ENCODE results near the gene FAN1.

The FAN1 gene

GRCh38 chr15:30921106-30921505, 17.4 kb downstream of the FAN1 start:
- no peak for DNase-seq (ENCODE audit: low read depth)

- DNase-seq (ENCODE audit: low read depth): no peak
These were observed 18.2 kb downstream of the FAN1 start for GRCh38 chr15:30921781-30922479.

DNA sequence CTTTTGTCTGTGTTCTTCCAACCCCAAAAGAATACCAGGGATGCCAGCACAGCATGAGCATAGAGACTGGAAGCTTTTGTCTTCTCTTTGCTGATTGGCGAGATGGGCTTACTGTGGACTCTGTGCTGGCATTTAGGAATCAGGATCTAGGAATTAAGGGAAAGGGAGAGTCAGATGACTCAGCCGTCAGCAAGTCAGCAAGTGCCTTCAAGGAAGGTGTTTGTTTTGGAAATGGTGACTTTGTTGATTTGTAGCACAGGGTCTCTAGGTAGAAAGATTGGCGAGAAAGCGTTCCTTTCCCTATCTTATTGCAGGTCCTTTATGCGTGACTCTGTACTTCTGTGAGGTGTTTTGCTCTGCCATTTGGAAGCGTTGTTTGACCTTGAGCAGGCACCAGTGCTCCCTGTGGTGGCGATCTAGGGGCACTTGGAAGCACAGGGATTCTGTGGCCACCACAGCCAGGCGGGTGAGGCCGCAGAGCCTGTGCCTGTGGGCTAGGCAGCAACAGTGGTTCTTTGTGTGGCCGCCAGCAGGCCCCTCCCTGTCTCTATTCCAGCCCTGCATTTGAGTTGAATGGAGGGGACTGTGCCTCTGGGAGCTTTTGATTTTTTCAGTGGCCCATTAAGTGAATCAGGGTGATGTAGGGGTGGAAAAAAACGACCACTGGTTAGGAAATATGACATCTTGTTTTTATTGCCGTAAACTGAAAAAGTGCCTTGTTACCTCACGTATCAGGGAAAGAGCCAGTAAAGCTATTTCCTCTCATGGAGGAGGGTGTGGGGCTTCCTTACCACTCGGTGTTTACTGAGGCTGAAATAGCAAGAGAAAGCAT, 19.0 kb downstream of the FAN1 start:
- DNase-seq (ENCODE audit: low read depth): no peak

DNA sequence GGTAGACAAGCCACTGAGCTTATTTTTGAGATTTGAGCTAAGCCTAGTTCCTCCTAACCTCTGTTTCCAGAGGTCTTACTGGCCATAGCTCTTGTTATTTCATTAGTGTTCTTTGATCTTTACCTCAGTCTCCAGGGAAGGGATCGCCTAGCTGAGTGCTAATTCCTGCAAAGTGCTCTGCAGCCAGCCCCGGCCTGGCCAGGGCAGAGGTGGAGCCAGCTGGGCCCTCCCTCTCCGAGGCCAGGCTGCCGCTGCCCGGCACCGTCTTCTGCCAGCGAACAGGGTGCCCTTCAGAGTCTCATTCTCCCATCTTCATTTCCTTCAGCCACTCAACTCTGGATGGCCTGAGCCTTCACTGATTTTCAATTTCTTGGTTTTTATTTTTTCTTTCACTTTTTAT, 19.7 kb downstream of the FAN1 start:
- DNase-seq (ENCODE audit: low read depth): no peak

- no peak for DNase-seq (ENCODE audit: low read depth)
These were observed 20.6 kb downstream of the FAN1 start for GRCh38 chr15:30924353-30924752.

- DNase-seq (ENCODE audit: low read depth): no peak
These were observed 22.0 kb downstream of the FAN1 start for GRCh38 chr15:30925686-30926085.

GRCh38 chr15:30926161-30926560, 22.4 kb downstream of the FAN1 start:
- DNase-seq (ENCODE audit: low read depth): no peak

GRCh38 chr15:30927148-30927761, 23.5 kb downstream of the FAN1 start:
- no peak for DNase-seq (ENCODE audit: low read depth)

GRCh38 chr15:30928076-30928475, 24.4 kb downstream of the FAN1 start:
- no peak for DNase-seq (ENCODE audit: low read depth)

GRCh38 chr15:30929064-30929669, 25.5 kb downstream of the FAN1 start:
- DNase-seq (ENCODE audit: low read depth): no peak

- no peak for DNase-seq (ENCODE audit: low read depth)
These were observed 26.3 kb downstream of the FAN1 start for GRCh38 chr15:30929982-30930381.

DNA sequence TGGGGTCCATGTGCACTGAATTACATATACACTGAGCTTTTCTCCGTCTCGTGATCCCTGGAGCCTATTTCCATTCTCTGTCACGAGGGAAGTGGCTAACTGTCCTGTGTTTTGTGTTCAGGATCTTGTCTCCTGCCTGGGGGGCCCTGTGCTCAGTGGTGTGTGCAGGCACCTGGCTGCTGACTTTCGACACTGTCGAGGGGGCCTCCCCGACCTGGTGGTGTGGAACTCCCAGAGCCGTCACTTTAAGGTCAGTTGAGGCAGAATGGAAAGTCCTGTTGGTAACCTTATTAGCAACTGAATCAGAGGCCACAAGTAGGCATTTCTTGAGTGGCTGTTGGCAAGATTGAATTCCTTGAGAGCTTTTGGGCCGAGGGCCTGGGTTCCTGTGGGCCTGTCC, 26.7 kb downstream of the FAN1 start:
- no peak for DNase-seq (ENCODE audit: low read depth)

DNA sequence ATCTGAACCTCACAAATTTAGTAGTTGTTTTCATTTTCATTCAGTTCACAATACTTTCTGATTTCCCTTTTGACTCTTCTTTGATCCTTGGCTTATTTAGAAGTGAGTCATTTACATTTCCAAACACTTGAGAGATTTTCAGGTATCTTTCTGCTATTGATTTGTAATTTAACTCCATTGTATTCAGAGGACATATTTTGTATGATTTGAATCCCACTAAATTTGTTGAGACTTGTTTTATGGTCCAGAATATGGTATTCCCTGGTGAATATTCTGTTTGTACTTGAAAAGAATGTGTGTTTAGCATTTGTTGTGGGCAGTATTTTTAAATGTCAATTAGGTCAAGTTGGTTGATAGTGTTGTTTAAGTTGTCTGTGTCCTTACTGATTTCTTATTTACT, 29.6 kb downstream of the FAN1 start:
- DNase-seq (ENCODE audit: low read depth): no peak

DNA sequence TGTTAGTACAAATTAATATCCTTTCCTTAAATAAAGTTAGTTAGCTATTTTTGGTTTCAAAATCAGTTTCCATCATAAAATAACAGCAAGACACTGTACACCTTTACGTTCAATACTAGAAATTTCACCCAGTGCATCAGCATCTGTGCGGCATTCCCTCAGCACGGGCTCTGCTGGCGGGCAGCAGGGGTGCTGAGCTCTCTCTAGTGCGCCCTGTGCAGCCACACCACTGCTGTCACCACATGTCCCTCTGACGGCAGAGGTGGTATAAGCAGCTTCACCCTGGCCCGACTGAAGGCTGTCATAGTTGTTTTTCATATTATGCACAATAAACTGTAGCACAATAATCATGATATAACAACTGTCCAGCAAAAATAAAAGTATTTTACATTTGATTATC, 35.4 kb downstream of the FAN1 start:
- DNase-seq (ENCODE audit: low read depth): no peak

DNA sequence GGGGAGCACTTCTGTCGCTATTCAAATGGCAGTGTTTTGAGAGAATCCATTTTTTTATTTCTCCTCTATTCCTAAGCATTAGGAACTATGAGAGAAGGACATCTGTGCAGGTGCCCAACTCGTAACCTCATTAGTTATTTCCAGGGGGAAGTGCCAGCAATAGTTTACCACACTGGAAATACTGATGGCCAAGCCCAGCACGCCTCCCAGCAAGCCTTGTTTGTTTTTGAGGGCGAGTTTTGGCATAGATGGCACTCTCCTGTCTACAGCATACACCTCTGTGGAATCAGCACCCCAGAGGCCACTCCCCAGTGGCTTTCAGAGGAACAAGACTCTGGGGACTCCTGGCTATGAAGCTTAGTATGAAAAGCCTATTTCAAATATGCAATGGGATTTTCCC, 36.6 kb downstream of the FAN1 start:
- DNase-seq (ENCODE audit: low read depth): no peak

DNA sequence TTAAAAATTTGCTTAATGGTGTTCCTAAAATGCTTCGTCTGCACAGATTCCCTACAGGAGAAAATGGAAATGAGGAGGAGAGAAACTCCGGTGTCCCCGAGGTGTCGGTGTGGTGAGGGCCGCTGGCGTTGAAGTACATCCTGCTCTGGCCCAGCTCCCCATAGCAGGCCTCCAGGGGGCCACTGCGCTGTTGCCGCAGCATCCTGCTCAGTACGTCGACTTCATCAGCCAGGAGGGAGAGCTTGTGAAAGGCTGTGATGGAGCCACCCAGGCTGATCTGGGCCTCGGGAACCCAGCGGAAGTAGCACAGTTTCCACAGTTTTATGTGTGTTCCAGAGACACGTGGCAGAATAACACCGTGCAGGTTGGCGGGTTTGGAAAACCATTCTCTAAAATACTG, 37.8 kb downstream of the FAN1 start:
- DNase-seq (ENCODE audit: low read depth): no peak

GRCh38 chr15:30943654-30944335, 40.1 kb downstream of the FAN1 start:
- DNase-seq (ENCODE audit: low read depth): no peak

DNA sequence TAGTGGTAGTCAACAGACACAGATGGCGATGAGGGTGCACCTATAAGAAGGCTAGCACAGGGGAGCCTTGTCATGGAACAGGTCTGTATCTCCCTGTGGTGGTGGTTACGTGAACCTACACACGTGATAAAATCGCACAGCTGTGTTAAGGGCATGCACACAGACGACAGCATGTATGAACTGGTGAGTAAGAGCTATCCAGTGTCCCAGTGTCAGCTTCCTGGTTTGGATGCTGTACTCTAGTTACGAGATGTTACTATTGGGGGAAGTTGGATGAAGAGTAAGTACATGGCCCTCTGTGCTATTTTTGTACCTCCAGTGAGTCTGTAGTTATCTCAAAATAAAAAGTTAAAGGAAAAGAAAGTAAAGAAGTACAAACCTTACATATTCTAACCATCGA, 49.5 kb downstream of the FAN1 start:
- DNase-seq (ENCODE audit: low read depth): no peak

- no peak for DNase-seq (ENCODE audit: low read depth)
These were observed 50.1 kb downstream of the FAN1 start for GRCh38 chr15:30953731-30954378.

DNA sequence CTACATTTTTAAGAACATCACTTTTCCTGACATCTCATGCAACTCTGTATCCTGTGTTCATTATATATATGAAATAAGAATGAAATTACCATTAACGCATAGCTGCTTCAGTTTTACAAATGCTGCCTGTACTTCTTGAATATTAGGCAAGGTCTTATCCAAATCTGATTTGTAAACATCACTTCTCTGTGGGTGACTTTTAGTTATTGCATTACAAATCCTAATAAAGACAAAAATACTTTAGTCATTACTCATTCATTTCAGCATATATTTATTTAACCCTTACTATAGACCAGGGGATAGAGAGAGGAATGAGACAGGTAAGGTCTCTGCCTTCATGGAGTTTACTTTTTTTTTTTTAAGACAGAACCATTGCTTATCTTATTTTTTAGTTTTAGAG, 51.0 kb downstream of the FAN1 start:
- no peak for DNase-seq (ENCODE audit: low read depth)

- no peak for DNase-seq (ENCODE audit: low read depth)
These were observed 52.8 kb downstream of the FAN1 start for GRCh38 chr15:30956216-30957124.

Measured in stimulated activated CD8-positive, alpha-beta memory T cell treated with anti-CD3 and anti-CD28 coated beads, Interleukin-15, amount 100 ng/mL, for 1 hour (primary cell).